Dermis microvascular lymphatic vessel endothelial cell (primary cell): ENCODE measurements around the gene CD83. TPM values are rescaled to one million over a fixed set of nuclear protein-coding genes. Genes with fewer than 3 reads are reported as not detected.
"Not testable (repeated sequence)": the region's sequence is repeated elsewhere in the genome, so short reads cannot be mapped to it uniquely, and the experiment has no call there.

Experiments
- DNase-seq, 2 donors: peaks; one replicate each; pipeline versions ENCODE4 v3.0.0 to v3.0.0-alpha.2; 2010; ENCODE audit warnings: low read depth in 2 of 2
- total RNA-seq: library from RNA; depleted of rRNA; stranded (reverse); fragments of >200 nt; gene quantifications from 2 replicates; pipeline ENCODE4 v1.2.1, GENCODE V29; 2014

Gene CD83, protein sequence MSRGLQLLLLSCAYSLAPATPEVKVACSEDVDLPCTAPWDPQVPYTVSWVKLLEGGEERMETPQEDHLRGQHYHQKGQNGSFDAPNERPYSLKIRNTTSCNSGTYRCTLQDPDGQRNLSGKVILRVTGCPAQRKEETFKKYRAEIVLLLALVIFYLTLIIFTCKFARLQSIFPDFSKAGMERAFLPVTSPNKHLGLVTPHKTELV
- 2.1 and 3.8 TPM in 2 replicates for total RNA-seq

DNA sequence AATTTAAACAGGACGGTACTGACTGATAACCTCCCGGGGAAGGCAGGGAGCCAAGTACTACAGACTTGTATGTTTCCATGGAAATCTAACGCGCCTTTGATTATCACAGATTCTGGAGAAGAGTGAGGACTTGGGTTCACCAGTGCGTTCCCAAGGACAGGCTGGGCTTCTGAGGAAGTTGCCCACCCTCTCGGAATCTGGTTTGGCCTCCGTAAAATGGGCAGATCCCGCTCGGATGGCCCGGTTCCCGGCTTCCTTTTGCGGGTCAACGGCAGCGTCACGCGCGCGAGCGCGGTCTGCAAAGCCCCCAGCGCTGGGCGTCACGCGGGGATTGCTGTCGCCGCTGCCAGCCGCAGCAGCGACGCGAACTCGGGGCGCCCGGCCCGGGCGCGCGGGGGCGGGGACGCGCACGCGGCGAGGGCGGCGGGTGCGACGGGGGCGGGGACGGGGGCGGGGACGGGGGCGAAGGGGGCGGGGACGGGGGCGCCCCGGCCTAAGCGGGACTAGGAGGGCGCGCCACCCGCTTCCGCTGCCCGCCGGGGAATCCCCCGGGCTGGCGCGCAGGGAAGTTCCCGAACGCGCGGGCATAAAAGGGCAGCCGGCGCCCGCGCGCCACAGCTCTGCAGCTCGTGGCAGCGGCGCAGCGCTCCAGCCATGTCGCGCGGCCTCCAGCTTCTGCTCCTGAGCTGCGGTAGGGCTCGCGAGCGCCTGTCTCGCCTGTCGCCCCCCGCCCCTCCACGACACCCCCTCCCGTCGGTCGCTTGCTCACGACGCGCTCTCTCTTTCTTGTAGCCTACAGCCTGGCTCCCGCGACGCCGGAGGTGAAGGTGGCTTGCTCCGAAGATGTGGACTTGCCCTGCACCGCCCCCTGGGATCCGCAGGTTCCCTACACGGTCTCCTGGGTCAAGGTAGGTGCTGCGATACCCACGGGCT, at the start of gene CD83:
Gene CD83 (plus strand): TSS at position 615 of the 933 bp plus-strand sequence. CDS start 40 bp downstream, at position 655.
- peak; percentile 52 to 77 for DNase-seq

DNA sequence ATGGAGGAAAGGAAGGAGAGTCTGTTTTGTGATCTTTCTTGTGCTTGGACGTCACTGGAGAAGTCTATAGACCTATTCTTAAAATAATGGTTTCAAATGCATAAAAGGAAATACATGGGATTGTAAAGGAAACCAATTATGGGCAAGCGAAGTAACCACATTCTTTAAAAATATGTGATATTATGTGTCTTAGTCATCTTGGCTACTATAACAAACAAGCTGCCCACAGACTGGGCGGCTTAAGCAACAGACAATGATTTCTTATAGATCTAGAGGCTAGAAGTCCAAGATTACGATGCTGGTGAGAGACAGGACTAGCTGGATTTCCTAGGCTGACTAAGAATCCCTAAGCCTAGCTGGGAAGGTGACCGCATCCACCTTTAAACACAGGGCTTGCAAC, 49.4 kb upstream of the CD83 start:
- peak in 1 of 2 donors; percentile 61 for DNase-seq

DNA sequence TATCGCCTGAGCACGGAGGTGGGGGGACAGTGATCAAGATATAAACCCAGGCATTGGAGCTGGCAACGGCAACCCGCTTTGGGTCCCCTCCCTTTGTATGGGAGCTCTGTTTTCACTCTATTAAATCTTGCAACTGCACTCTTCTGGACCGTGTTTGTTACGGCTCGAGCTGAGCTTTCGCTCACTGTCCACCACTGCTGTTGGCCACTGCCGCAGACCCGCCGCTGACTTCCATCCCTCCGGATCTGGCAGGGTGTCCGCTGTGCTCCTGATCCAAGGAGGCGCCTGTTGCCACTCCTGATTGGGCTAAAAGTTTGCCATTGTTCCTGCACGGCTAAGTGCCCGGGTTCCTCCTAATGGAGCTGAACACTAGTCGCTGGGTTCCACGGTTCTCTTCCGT, 48.9 kb upstream of the CD83 start:
- DNase-seq = no peak

DNA sequence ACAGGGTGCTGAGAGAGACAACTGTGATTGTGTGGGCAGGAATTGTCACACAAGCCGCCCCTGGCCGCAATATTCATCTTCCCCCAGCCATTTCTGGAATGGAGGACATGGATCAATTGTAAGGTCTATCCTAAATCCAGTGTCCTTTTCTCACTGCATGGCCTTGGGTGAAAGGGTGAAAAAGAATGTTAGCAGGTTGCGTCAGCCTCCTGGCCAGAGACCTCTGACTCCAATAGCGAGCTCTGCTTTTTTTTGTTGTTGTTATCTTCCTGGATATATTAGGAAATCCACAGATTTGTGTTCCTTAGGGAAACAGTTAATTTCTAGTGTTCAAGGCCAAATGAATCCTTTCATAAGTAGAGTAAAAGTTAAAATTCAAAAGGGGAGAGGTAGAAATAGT, 47.1 kb upstream of the CD83 start:
- DNase-seq = no peak

DNA sequence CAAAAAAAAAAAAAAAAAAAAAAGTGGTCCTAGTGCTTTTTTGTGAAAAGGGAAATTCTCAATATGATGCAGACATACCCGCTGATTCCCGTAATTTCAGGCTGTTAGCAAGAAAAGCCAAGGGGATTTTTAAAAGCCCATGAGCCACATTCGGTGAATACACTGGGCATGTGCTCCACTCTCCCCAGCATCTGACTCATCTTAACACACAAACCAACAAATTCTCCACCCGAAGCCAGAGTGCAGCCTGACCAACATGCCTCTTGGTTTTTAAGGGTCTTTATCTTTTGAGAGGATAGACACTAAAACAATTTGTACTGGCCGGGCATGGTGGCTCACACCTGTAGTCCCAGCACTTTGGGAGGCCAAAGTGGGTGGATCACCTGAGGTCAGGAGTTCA, 45.5 kb upstream of the CD83 start:
- no peak for DNase-seq

DNA sequence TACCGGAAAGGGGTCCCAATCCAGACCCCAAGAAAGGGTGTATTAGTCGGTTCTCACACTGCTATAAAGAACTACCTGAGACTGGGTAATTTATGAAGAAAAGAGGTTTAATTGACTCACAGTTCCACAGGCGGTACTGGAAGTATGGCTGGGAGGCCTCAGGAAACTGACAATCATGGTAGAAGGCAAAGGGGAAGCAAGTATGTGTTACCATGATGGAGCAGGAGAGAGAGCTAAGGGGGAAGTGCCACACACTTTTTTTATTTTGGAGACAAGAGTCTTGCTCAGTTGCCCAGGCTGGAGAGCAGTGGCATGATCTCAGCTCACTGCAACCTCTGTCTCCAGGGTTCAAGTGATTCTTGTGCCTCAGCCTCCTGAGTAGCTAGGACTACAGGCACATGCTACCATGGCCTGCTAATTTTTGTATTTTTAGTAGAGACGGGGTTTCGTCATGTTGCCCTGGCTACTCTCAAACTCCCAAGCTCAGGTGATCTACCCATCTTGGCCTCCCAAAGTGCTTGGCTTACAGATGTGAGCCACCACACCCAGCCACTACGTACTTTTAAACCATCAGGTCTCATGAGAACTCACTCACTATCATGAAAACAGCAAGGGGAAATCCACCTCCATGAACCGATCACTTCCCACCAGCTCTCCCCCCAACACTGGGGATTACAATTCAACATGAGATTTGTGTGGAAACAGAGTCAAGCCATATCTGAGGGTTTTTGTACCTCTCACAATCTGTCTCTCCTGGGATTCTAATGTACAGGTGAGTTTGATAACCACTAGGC, 43.8 kb upstream of the CD83 start:
- not testable (repeated sequence) for DNase-seq

DNA sequence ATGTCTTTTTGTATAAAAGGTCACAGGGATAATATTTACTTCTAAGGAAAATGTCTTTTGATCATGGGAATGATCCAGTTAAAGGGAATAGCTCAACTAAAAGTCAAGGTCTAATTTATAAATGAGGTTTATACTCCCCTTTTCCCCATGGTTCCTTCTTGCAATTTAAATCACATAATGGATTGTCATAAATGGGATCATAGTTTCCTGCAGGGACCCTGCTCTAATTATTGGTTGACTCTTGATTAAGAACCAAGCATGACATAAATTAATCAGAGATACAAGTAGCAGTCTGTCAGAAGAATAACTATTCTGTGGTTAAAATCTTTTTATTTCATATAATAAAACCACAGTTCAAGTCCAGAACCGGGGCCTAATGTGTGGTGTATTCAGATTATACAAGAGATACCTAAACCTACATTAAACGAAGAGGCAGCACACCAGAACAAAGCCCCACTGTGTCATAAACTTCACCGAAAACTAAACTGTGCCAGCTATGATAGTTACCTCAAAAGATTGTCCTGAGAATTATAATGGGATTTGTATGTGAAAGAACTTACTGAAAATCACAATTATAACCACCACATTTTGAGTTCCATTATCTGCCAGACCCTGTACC, 43.0 kb upstream of the CD83 start:
- DNase-seq = no peak

DNA sequence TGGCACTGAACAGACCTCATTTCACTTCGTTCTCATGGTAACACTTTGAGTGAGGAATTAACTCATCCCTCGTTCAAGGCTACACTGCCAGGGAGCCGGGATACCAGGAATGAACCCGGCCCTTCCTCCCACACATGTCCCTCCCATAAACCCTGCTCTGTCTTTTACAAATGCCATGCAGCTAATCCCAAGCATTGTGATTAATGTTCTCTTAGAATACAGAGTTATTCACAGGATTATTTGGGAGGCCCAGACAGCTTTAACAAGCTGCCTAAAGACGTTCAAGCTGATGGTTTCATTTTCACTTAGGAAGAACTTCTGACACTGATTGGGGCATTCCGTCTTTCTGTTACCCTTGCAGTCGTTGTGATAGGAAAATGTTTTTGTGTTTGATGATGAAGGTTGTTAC, 42.5 kb upstream of the CD83 start:
- peak; percentile 10 to 31 for DNase-seq

DNA sequence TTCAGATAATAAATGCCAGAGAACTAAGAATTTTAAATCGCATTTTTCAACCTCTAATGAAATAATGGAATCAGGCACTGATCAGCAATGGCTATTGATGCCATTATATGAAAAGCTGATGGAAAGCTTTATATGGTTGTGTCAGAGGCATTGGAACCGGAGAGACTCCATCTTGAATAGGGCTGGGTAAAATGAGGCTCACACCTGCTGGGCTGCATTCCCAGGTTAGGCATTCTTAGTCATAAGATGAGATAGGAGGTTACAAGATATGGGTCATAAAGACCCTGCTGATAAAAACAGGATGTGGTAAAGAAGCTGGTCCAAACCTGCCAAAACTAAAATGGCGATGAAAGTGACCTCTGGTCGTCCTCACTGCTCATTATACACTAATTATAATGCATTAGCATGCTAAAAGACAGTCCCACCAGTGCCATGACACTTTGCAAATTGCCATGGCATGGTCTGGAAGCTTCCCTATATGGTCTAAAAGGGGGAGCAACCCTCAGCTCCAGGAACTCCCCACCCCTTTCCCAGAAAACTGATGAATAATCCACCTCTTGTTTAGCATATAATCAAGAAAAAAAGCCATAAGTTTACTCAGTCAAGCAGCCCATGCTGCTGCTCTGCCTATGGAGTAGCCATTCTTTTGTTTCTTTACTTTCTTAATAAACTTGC, 40.2 kb upstream of the CD83 start:
- no peak for DNase-seq

DNA sequence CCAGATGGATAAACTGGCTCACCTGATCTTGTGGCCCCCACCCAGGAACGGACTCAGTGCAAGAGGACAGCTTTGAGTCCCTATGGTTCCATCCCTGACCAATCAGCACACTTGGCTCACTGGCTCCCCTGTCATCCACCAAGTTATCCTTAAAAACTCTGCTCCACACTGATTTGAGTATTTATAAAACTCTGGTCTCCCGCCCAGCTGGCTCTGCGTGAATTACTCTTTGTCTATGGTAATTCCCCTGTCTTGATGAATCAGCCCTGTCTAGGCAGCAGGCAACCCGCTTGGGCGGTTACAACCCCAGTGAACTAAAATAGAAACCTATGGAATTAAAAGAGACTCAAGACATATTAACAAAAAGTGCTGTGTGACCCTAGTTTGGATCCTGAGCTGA, 38.1 kb upstream of the CD83 start:
- DNase-seq = no peak

DNA sequence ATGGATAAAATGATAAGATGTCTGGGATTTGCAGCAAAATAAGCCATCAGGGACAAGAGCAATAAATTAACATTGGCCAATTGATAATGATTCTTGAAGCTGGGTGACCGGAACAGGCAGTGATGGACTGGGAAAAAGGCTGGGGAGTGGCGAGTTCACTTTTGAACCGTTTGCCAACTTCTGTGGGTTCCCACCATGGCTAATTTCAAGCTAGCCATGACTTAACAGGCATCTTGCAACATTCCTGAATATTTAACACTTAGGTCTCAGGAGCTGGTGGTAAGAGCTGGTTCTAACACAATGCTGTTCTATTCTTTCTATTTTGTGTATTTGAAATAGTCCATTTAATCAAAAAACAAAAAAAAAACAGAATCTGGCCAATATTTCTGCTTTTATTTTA, 37.6 kb upstream of the CD83 start:
- no peak for DNase-seq

DNA sequence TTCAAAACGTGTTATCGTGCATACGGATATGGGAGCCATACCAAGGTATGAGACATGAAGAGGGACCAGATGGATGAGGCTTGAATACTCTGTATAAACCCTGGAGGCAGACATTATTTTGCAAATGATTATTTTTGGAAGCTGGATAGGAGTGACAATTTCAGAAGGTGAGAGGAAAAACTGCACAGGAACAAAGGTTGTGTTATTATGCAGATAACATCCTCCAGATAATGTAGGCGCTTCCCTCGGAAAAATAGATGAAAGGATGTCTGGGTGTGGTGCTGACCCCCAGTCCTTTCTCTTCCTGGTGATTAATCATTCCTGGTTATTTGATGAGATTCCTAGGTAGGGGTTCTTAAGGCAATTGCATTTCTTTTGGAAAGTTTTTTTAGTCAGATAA, 36.4 kb upstream of the CD83 start:
- DNase-seq = no peak

DNA sequence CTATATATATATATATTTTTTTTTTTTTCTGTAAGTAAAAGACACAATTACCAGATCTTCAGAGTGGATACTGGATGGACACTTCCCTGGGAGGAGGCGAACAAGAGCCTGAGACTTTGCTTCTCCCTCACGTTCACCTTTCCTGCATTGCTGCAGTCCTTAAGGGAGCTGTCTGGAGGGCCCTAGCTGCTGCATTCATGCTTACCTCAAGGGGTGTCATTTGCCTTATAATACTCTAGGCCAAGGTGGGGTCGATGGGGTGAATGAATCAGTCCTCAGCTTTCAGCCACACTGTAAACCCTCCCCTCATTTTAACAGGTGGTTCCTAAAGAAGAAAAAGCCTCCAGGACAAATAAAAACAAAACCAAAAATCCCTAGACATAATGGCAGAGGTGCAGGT, 34.8 kb upstream of the CD83 start:
- no peak for DNase-seq

DNA sequence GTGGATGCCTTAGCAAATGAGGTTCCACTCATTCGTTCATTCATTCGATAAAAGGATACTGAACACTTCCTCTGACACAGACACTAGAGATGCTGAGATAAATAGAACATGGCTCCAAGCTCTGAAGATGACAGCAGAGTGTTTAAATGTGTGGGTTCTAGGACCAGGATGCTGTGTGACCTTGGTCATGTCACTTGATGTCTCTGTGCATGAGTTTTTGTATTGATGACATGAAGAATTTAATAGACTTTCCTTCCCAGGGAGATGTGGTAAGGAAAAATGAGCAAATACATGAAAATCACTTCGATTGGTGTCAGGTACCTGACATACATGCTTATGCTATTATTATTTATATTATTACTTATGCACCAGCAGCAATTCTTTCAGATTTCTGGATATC, 34.3 kb upstream of the CD83 start:
- no peak for DNase-seq

DNA sequence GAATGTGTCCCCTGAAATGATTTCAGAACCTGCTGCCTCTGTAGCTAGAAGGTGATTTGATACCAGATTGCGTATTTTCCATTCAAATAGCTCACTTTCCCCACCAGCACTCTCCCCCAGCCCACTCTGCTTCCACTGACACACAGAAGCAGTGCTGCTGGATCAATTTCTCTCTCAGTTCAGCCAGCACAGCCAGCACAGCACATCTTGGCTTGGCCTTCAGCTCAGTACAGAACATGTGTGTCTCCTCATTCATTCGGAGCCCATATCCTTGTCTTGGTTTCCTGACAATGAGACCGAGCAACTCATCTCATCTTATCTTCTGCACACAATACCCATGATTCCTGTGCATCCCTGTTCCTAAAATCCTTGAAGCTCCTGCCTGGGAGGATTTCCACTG, 33.8 kb upstream of the CD83 start:
- DNase-seq = no peak

DNA sequence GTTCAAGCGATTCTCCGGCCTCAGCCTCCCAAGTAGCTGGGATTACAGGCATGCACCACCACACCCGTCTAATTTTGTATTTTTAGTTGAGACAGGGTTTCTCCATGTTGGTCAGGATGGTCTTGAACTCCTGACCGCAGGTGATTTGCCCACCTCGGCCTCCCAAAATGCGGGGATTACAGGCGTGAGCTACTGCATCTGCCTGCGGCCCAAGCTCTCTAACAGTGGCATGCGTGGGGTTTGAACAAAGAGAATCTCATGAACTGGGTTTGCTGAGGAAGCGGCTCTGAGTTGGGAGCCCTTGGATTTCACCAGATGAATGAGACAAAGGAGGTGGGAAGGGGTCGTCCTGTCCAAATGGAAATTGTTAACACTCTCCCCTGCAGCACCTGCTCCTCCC, 33.2 kb upstream of the CD83 start:
- DNase-seq = no peak

DNA sequence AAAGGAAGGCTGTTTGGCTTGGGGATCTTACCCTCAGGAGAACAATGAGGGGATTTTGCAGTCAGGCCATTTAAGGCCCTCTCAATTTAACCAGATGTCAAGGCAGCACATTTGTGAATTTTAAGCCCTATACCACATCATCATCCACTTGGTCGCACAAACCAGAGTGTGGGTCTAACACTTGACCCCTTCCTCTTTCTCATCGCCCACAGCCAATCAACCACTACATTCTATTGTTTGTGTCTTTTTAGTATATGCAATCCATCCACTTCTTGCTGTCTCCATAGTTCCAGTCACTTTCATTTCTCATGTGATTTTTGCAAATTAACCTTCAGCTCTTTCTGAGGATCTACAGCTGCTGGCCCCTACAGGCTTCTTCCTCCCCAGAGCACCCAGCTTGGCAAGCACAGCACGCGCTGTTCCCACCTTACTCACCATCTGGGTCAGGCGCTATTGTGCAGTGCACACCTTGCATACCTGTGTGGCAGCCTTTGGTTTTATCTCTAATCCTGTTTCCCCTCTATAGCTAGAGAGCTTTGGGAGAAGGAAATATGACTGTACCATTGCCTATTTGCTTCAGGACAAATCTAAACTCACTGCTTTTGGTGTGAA, 32.3 kb upstream of the CD83 start:
- no peak for DNase-seq

DNA sequence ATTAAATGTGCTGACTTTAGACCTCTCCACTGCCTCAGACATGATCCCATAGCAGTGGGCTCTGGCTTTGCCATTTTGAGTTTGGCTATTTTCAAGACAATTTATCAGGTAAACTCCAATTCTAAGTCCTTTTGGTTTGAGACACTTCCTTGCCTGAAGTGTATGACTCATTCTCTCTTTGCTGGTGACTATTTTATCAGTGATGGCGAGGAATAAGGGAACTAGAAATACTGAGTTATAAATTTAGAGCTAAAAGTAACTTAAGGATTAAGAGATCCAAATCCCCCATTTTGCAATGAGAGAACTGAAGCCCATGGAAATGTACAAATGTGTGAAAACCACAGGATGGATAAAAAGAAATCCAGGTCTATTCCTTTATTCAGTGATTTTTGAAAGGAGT, 30.9 kb upstream of the CD83 start:
- no peak for DNase-seq

DNA sequence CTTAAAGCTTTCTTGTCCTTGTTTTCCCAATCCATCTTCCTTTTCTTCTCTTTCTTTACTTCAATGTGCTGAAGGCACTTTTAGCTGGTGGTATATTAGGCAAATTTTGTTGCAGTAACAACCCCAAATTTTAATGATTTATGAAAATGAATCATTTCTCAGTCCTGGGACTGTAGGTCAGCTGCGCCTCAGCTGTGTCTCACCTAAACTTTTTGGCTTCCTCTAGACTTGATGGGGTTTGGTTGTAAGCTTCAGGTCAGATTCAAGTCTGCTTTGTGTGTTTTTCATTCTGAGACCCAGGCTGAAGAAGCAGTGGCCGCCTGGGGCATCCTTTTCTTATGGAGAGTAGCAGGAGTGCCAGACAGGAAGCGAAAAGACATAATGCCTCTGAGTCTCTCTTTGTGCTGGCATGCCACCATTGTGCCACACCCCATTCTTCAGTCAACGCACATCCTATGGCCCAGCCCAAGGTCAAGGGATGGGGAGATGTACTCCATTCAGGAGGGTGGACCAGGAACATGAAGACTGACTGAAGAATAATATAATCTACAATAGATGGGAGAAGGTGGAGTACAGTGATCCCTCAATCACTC, 28.9 kb upstream of the CD83 start:
- DNase-seq = no peak

DNA sequence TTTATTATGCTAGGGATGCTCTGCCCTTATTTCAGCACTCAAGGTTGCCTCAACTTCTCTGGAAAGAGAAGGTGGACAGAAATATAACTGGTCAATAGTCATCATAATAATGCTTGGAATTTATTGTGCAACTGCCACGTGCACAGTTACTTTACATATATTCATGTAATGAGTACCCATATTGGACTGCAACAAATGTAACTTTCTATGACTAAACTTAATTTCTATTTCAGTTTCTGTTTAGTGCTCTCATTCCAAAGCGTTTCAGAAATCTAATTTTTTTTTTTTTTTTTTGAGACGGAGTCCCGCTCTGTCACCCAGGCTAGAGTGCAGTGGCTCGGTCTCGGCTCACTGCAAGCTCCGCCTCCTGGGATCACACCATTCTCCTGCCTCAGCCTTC, 28.3 kb upstream of the CD83 start:
- DNase-seq = no peak
